ENCODE data around the gene BCDIN3D.

- TF ChIP-seq POLR2AphosphoS5 (IDR thresholded peaks at IDR 0.05): no peak
- TF ChIP-seq CTCF (IDR thresholded peaks at IDR 0.05): no peak
- no peak for TF ChIP-seq POLR2A (IDR thresholded peaks at IDR 0.05)
Observed at GRCh38 chr12:49806321-49806813, 36.5 kb downstream of the BCDIN3D start.
